CD14-positive monocyte (primary cell): Measurements from ENCODE around the gene FAF1. TPM values are rescaled to one million over a fixed set of nuclear protein-coding genes. Genes with fewer than 3 reads are reported as not detected.
"Not testable (repeated sequence)": the region's sequence is repeated elsewhere in the genome, so short reads cannot be mapped to it uniquely, and the experiment has no call there.

Experiments
- DNase-seq, 3 donors: peaks; one replicate each; pipeline ENCODE4 v3.0.0-alpha.2; 2011 to 2022
- H2AFZ ChIP-seq: 2 replicates; pipeline ENCODE4 v1.6.0; 2012; ENCODE audit warnings: mild to moderate bottlenecking, low read depth, low read length, inconsistent platforms; ENCODE audit not compliant: insufficient read depth, poor library complexity, severe bottlenecking
- H3K27ac ChIP-seq, 2 donors: 1 replicate in 1 of 2; 2 replicates in 1 of 2; pipeline ENCODE4 v1.5.1; 2012 to 2013; ENCODE audit warnings: low read length in 2 of 2, control low read depth in 1 of 2, inconsistent platforms in 1 of 2, low read depth in 1 of 2, mild to moderate bottlenecking in 1 of 2
- H3K27me3 ChIP-seq, 2 donors: one replicate each; pipeline versions ENCODE4 v1.6.0 to v1.6.1; 2011 to 2013; ENCODE audit warnings: low read length in 2 of 2; ENCODE audit not compliant: control insufficient read depth in 2 of 2, insufficient read depth in 2 of 2
- H3K36me3 ChIP-seq, 2 donors: replicated peaks in 1 of 2; 1 replicate in 1 of 2; 2 replicates in 1 of 2; pipeline versions ENCODE4 v1.5.1 to v1.6.1; 2012 to 2013; ENCODE audit warnings: low read length in 2 of 2, control low read depth in 1 of 2, inconsistent platforms in 1 of 2, mild to moderate bottlenecking in 1 of 2; ENCODE audit not compliant: insufficient read depth in 2 of 2, control insufficient read depth in 1 of 2
- H3K4me1 ChIP-seq, 2 donors: 1 replicate in 1 of 2; 2 replicates in 1 of 2; pipeline versions ENCODE4 v1.5.1 to v1.6.1; 2012 to 2013; ENCODE audit warnings: low read length in 2 of 2, control low read depth in 1 of 2, inconsistent platforms in 1 of 2, mild to moderate bottlenecking in 1 of 2, moderate library complexity in 1 of 2; ENCODE audit not compliant: insufficient read depth in 2 of 2, control insufficient read depth in 1 of 2
- H3K4me2 ChIP-seq: replicated peaks from 2 replicates; pipeline ENCODE3; 2012; ENCODE audit warnings: low read length, moderate library complexity, mild to moderate bottlenecking; ENCODE audit not compliant: poor library complexity, severe bottlenecking; ENCODE audit errors: extremely low read depth
- H3K4me3 ChIP-seq, 3 experiments: fragments of 200-600 bp in 1 of 3; sonication (generic) in 1 of 3; replicated peaks in 1 of 3; 1 replicate in 2 of 3; 2 replicates in 1 of 3; pipeline ENCODE4 v1.5.1; 2011 to 2013; ENCODE audit warnings: low read length in 3 of 3, mild to moderate bottlenecking in 3 of 3, control low read depth in 2 of 3, low read depth in 2 of 3, inconsistent platforms in 1 of 3, moderate library complexity in 1 of 3
- H3K79me2 ChIP-seq: 2 replicates; pipeline ENCODE4 v1.6.0; 2012; ENCODE audit warnings: mild to moderate bottlenecking, control low read depth, inconsistent platforms, low read length, moderate library complexity; ENCODE audit not compliant: insufficient read depth
- H3K9ac ChIP-seq: 2 replicates; pipeline ENCODE4 v1.6.0; 2017; ENCODE audit warnings: low read length, mild to moderate bottlenecking; ENCODE audit not compliant: insufficient read depth, poor library complexity, severe bottlenecking
- H3K9me3 ChIP-seq, 2 donors: replicated peaks in 1 of 2; 1 replicate in 1 of 2; 2 replicates in 1 of 2; pipeline versions ENCODE4 v1.5.1 to v1.6.1; 2012 to 2013; ENCODE audit warnings: low read length in 2 of 2, control low read depth in 1 of 2; ENCODE audit not compliant: control insufficient read depth in 1 of 2, insufficient read depth in 1 of 2
- H4K20me1 ChIP-seq: 2 replicates; pipeline ENCODE4 v1.6.0; 2012; ENCODE audit warnings: mild to moderate bottlenecking, low read length, control low read depth, moderate library complexity; ENCODE audit not compliant: insufficient read depth
- H3K27ac Mint-ChIP-seq, 7 donors: one replicate each; pipeline ENCODE4 v1.8.0; 2020; ENCODE audit warnings: mild to moderate bottlenecking in 7 of 7, mixed read lengths in 7 of 7, moderate library complexity in 6 of 7, inconsistent platforms in 2 of 7
- H3K27me3 Mint-ChIP-seq, 3 donors: one replicate each; pipeline ENCODE4 v1.8.0; 2021 to 2022; ENCODE audit warnings: low read depth in 3 of 3, mild to moderate bottlenecking in 3 of 3, mixed read lengths in 3 of 3, moderate library complexity in 3 of 3, inconsistent platforms in 1 of 3
- H3K36me3 Mint-ChIP-seq, 2 donors: one replicate each; pipeline ENCODE4 v1.8.0; 2020; ENCODE audit warnings: mixed read lengths in 2 of 2, inconsistent platforms in 1 of 2, mild to moderate bottlenecking in 1 of 2
- H3K4me1 Mint-ChIP-seq: one replicate; pipeline ENCODE4 v1.8.0; 2020; ENCODE audit warnings: mild to moderate bottlenecking, mixed read lengths
- H3K4me3 Mint-ChIP-seq, 2 donors: one replicate each; pipeline ENCODE4 v1.8.0; 2020; ENCODE audit warnings: mild to moderate bottlenecking in 2 of 2, mixed read lengths in 2 of 2, moderate library complexity in 1 of 2
- H3K9me3 Mint-ChIP-seq, 7 donors: one replicate each; pipeline ENCODE4 v1.8.0; 2020 to 2022; ENCODE audit warnings: mixed read lengths in 7 of 7, mild to moderate bottlenecking in 6 of 7, moderate library complexity in 6 of 7, inconsistent platforms in 2 of 7
- WGBS: methylation state at CpG from one replicate; pipeline ENCODE4 v1.1.5; 2013; ENCODE audit warnings: missing lambda C conversion rate; ENCODE audit not compliant: insufficient coverage; 5-methylcytosine and 5-hydroxymethylcytosine counted together
- intact Hi-C, 2 donors: fragments of 100-400 bp; cut with micrococcal nuclease; formaldehyde crosslinking; loops; one replicate each; pipeline versions ENCODE4 v1.15.0 to v1.15.1; 2023
- polyA plus RNA-seq, 3 donors: library from polyadenylated mRNA; depleted of rRNA in 1 of 3; unstranded in 2 of 3; stranded (reverse) in 1 of 3; fragments of 300-500 nt in 2 of 3; fragments of >200 nt in 1 of 3; fragmentation: Illumina TruSeq in 2 of 3; gene quantifications; 1 replicate in 2 of 3; 2 replicates in 1 of 3; pipeline ENCODE4 v1.2.3, GENCODE V29; 2012 to 2021
- TF ChIP-seq, protein P1 (sequence below): fragments of 200-600 bp; IDR thresholded peaks from one replicate; pipeline ENCODE4 v1.8.0; 2022; ENCODE audit warnings: antibody characterized with exemption, mild to moderate bottlenecking

The FAF1 gene
- polyA plus RNA-seq, 3 donors: 11.4 to 29.6 (median 16.9) TPM

DNA sequence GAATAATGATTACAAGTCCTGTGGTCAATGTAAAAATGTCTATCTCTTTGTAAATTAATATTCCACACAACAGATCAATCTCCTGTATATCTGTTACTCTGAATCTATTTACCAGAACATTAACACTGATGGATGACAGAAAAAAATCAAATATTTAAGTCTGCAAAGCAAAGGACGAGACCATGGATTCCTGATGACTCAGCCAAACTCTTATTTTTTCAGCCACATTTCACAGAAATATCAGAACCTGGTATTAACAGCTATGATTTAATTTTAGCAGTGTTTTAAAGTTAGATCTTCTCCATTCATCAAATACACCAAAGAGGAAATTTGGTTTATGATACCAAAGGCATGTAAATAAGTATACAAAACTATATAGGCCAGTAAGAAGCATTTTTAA, 46.1 kb downstream of the FAF1 start:
- Mint-ChIP-seq H3K4me1 (peaks cover 17% of the 10 kb centered on the region), H3K27me3 (peaks cover 0 to 2% (median 0%) of the 10 kb centered on the region in 3 donors), H3K27ac (no peak overlapping the region), H3K4me3 (no peak overlapping the region), H3K36me3 (peaks cover 10 to 33% of the 10 kb centered on the region in 2 donors), H3K9me3 (peaks cover 8 to 20% (median 10%) of the 10 kb centered on the region in 7 donors)
- Histone ChIP-seq H3K4me2 (no peak overlapping the region), H3K4me1 (peaks cover 0 to 4% of the 10 kb centered on the region in 2 donors), H3K79me2 (peaks cover 27% of the 10 kb centered on the region), H3K9me3 (peaks cover 0 to 20% of the 10 kb centered on the region in 2 donors), H4K20me1 (no peaks in the 10 kb centered on the region), H3K36me3 (peaks cover 0 to 12% of the 10 kb centered on the region in 2 donors), H3K27ac (no peak overlapping the region), H3K9ac (no peak overlapping the region), H3K27me3 (no peaks in the 10 kb centered on the region), H2AFZ (no peak overlapping the region), H3K4me3 (no peak overlapping the region)
- intact Hi-C loops: no loop called here
- WGBS: no CpG with 5 or more reads among the region's 1 CpG
- TF ChIP-seq, protein P1, sequence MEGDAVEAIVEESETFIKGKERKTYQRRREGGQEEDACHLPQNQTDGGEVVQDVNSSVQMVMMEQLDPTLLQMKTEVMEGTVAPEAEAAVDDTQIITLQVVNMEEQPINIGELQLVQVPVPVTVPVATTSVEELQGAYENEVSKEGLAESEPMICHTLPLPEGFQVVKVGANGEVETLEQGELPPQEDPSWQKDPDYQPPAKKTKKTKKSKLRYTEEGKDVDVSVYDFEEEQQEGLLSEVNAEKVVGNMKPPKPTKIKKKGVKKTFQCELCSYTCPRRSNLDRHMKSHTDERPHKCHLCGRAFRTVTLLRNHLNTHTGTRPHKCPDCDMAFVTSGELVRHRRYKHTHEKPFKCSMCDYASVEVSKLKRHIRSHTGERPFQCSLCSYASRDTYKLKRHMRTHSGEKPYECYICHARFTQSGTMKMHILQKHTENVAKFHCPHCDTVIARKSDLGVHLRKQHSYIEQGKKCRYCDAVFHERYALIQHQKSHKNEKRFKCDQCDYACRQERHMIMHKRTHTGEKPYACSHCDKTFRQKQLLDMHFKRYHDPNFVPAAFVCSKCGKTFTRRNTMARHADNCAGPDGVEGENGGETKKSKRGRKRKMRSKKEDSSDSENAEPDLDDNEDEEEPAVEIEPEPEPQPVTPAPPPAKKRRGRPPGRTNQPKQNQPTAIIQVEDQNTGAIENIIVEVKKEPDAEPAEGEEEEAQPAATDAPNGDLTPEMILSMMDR: no peak
- DNase-seq: no peak

DNA sequence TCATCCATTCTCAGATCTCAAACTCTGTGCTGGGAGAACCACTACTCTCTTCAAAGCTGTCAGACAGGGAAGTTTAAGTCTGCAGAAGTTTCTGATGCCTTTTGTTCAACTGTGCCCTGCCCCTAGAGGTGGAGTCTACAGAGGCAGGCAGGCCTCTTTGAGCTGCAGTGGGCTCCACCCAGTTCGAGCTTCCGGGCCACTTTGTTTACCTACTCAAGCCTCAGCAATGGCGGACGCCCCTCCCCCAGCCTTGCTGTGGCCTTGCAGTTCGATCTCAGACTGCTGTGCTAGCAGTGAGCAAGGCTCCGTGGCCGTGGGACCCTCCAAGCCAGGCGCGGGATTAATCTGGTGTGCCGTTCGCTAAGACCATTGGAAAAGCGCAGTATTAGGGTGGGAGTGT, 49.7 kb downstream of the FAF1 start:
- H3K4me3 ChIP-seq, H3K36me3 ChIP-seq, H3K4me1 Mint-ChIP-seq, H3K27ac Mint-ChIP-seq, intact Hi-C loops, H3K27ac ChIP-seq, H3K4me1 ChIP-seq, H3K4me2 ChIP-seq, DNase-seq, H3K9ac ChIP-seq, H2AFZ ChIP-seq, H3K4me3 Mint-ChIP-seq, H3K27me3 ChIP-seq, H3K27me3 Mint-ChIP-seq, H4K20me1 ChIP-seq: not testable (repeated sequence)
- Mint-ChIP-seq H3K36me3 (peaks cover 10 to 33% of the 10 kb centered on the region in 2 donors), H3K9me3 (peaks cover 17 to 43% (median 26%) of the 10 kb centered on the region in 7 donors)
- peaks cover 16% of the 10 kb centered on the region for H3K79me2 ChIP-seq
- H3K9me3 ChIP-seq: peaks cover 0 to 20% of the 10 kb centered on the region in 2 donors
- 100% methylated on average over 6 of the region's 12 CpGs for WGBS

DNA sequence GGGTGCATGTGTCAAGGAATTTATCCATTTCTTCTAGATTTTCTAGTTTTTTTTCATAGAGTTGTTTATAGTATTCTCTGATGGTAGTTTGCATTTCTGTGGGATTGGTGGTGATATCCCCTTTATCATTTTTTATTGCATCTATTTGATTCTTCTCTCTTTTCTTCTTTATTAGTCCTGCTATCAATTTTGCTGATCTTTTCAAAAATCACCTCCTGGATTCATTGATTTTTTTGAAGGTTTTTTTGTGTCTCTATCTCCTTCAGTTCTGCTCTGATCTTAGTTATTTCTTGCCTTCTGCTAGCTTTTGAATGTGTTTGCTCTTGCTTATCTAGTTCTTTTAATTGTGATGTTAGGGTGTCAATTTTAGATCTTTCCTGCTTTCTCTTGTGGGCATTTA, 52.5 kb downstream of the FAF1 start:
- H3K27ac Mint-ChIP-seq, intact Hi-C loops, H4K20me1 ChIP-seq, H3K4me1 Mint-ChIP-seq, H3K4me3 Mint-ChIP-seq, H3K79me2 ChIP-seq, H3K36me3 ChIP-seq, H3K27me3 Mint-ChIP-seq, H3K27me3 ChIP-seq, H3K4me3 ChIP-seq, DNase-seq, H2AFZ ChIP-seq, H3K4me2 ChIP-seq, H3K27ac ChIP-seq, H3K9ac ChIP-seq, H3K4me1 ChIP-seq: not testable (repeated sequence)
- peaks cover 4 to 14% of the 10 kb centered on the region in 2 donors for H3K36me3 Mint-ChIP-seq
- H3K9me3 Mint-ChIP-seq: peaks cover 17 to 43% (median 26%) of the 10 kb centered on the region in 7 donors
- peaks cover 0 to 20% of the 10 kb centered on the region in 2 donors for H3K9me3 ChIP-seq

DNA sequence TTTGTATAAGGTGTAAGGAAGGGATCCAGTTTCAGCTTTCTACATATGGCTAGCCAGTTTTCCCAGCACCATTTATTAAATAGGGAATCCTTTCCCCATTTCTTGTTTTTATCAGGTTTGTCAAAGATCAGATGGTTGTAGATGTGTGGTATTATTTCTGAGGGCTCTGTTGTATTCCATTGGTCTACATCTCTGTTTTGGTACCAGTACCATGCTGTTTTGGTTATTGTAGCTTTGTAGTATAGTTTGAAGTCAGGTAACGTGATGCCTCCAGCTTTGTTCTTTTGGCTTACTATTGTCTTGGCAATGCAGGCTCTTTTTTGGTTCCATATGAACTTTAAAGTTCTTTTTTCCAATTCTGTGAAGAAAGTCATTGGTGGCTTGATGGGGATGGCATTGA, 54.0 kb downstream of the FAF1 start:
- H3K4me3 ChIP-seq, H3K4me3 Mint-ChIP-seq, H3K79me2 ChIP-seq, H3K27ac ChIP-seq, H3K27me3 Mint-ChIP-seq, H3K4me1 ChIP-seq, DNase-seq, H3K36me3 ChIP-seq, H3K27ac Mint-ChIP-seq, H3K9ac ChIP-seq, intact Hi-C loops, H3K27me3 ChIP-seq, H3K4me1 Mint-ChIP-seq, H2AFZ ChIP-seq, H4K20me1 ChIP-seq, H3K4me2 ChIP-seq: not testable (repeated sequence)
- peaks cover 11 to 42% (median 24%) of the 10 kb centered on the region in 7 donors for H3K9me3 Mint-ChIP-seq
- no CpG with 5 or more reads among the region's 1 CpG for WGBS
- H3K9me3 ChIP-seq: peaks cover 0 to 12% of the 10 kb centered on the region in 2 donors
- H3K36me3 Mint-ChIP-seq: peaks cover 4 to 14% of the 10 kb centered on the region in 2 donors
